Ascending aorta (tissue), 2 donors: ENCODE data around the gene C1orf87. TPM values are rescaled to one million over a fixed set of nuclear protein-coding genes. Genes with fewer than 3 reads are reported as not detected.

ENCODE experiments used
- DNase-seq, 2 donors: peaks; one replicate each; pipeline ENCODE4 v3.0.0-alpha.2; 2019; ENCODE audit warnings: low spot score in 2 of 2
- H3K27ac ChIP-seq, 2 donors: fragments of 200-600 bp; sonication (generic); one replicate each; pipeline ENCODE4 v1.5.1; 2016 to 2017; ENCODE audit warnings: mild to moderate bottlenecking in 1 of 2
- H3K27me3 ChIP-seq: fragments of 200-600 bp; sonication (generic); one replicate; pipeline ENCODE4 v1.5.1; 2017
- H3K36me3 ChIP-seq, 2 donors: fragments of 200-600 bp; sonication (generic); one replicate each; pipeline ENCODE4 v1.5.1; 2016
- H3K4me1 ChIP-seq, 2 donors: fragments of 200-600 bp; sonication (generic); one replicate each; pipeline ENCODE4 v1.5.1; 2016 to 2017; ENCODE audit warnings: mild to moderate bottlenecking in 1 of 2
- H3K4me3 ChIP-seq, 2 donors: fragments of 200-600 bp; sonication (generic); one replicate each; pipeline ENCODE4 v1.5.1; 2016 to 2017; ENCODE audit warnings: mild to moderate bottlenecking in 1 of 2
- H3K9me3 ChIP-seq, 2 donors: fragments of 200-600 bp; sonication (generic); one replicate each; pipeline ENCODE4 v1.5.1; 2016
- CTCF ChIP-seq, 3 experiments: fragments of 200-600 bp in 2 of 3; fragments of 450-650 bp in 1 of 3; sonication (generic) in 2 of 3; IDR thresholded peaks; one replicate each; pipeline ENCODE4 v1.5.1; 2016 to 2019; ENCODE audit warnings: antibody characterized with exemption in 3 of 3, mild to moderate bottlenecking in 1 of 3, moderate library complexity in 1 of 3
- intact Hi-C: fragments of 100-400 bp; cut with DNase I; formaldehyde crosslinking; loops from one replicate; pipeline ENCODE4 v1.15.1; 2023
- total RNA-seq: library from RNA; depleted of rRNA; stranded (reverse); fragments of >200 nt; gene quantifications from one replicate; pipeline ENCODE4 v1.1.0, GENCODE V29; 2016

Gene C1orf87
- total RNA-seq, 1 donor from 2014 or later = not detected

- H3K36me3 ChIP-seq = no peaks in the 10 kb centered on the region
- H3K4me1 ChIP-seq = peaks cover 0 to 3% of the 10 kb centered on the region in 2 donors
- DNase-seq = no peak
- no peaks in the 10 kb centered on the region for H3K27me3 ChIP-seq
- intact Hi-C loops = no loop called here
- TF ChIP-seq CTCF (IDR thresholded peaks at IDR 0.05) = no peak
- H3K4me3 ChIP-seq = no peak overlapping the region
- no peak overlapping the region for H3K27ac ChIP-seq
- H3K9me3 ChIP-seq = no peaks in the 10 kb centered on the region
These were observed 10.0 kb downstream of the C1orf87 start for GRCh38 chr1:60063561-60063960.

DNA sequence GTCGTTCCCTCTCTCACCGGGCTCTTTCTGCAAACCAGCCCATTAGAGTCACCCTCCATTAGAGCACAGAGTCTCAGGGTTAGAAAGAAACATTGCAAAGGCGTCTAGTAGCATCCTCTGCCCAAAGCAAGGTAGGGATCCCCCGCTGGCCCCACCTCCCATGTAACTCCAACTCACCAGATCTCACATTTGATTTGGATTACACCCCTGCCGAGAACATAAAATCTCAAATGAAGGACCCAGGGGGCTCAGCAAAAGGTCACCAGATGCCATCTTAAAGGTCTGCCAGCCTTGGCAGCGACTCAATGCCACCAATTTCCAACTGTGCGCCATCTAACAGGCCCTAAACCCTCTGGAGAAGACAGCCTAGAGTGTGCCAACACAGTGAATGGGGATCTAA lies 14.1 kb downstream of the C1orf87 start:
- H3K27ac ChIP-seq = no peak overlapping the region
- H3K4me1 ChIP-seq = no peaks in the 10 kb centered on the region
- no peak for TF ChIP-seq CTCF (IDR thresholded peaks at IDR 0.05)
- H3K36me3 ChIP-seq = no peaks in the 10 kb centered on the region
- no peaks in the 10 kb centered on the region for H3K27me3 ChIP-seq
- DNase-seq = no peak
- no peaks in the 10 kb centered on the region for H3K9me3 ChIP-seq
- intact Hi-C loops = no loop called here
- H3K4me3 ChIP-seq = no peak overlapping the region

GRCh38 chr1:60055336-60055735 lies 18.2 kb downstream of the C1orf87 start:
- no peak overlapping the region for H3K27ac ChIP-seq
- intact Hi-C loops = no loop called here
- H3K4me3 ChIP-seq = no peak overlapping the region
- H3K4me1 ChIP-seq = no peaks in the 10 kb centered on the region
- no peaks in the 10 kb centered on the region for H3K9me3 ChIP-seq
- H3K27me3 ChIP-seq = no peaks in the 10 kb centered on the region
- no peak for TF ChIP-seq CTCF (IDR thresholded peaks at IDR 0.05)
- no peaks in the 10 kb centered on the region for H3K36me3 ChIP-seq
- DNase-seq = no peak

- Histone ChIP-seq H3K4me3 (no peak overlapping the region), H3K27me3 (no peaks in the 10 kb centered on the region), H3K36me3 (no peaks in the 10 kb centered on the region), H3K27ac (no peak overlapping the region), H3K4me1 (no peaks in the 10 kb centered on the region), H3K9me3 (peaks cover 0 to 2% of the 10 kb centered on the region in 2 donors)
- no peak for TF ChIP-seq CTCF (IDR thresholded peaks at IDR 0.05)
- intact Hi-C loops = no loop called here
- DNase-seq = no peak
These were observed 19.2 kb downstream of the C1orf87 start for GRCh38 chr1:60054374-60054773.

GRCh38 chr1:60052601-60053000 lies 21.0 kb downstream of the C1orf87 start:
- Histone ChIP-seq H3K36me3 (no peaks in the 10 kb centered on the region), H3K27me3 (no peaks in the 10 kb centered on the region), H3K9me3 (peaks cover 0 to 9% of the 10 kb centered on the region in 2 donors), H3K4me1 (no peaks in the 10 kb centered on the region), H3K4me3 (no peak overlapping the region), H3K27ac (no peak overlapping the region)
- no peak for TF ChIP-seq CTCF (IDR thresholded peaks at IDR 0.05)
- no peak for DNase-seq
- intact Hi-C loops = no loop called here

- TF ChIP-seq CTCF (IDR thresholded peaks at IDR 0.05) = no peak
- H3K9me3 ChIP-seq = peaks cover 0 to 9% of the 10 kb centered on the region in 2 donors
- no peaks in the 10 kb centered on the region for H3K36me3 ChIP-seq
- no peak for DNase-seq
- no peaks in the 10 kb centered on the region for H3K27me3 ChIP-seq
- no peak overlapping the region for H3K4me3 ChIP-seq
- no peaks in the 10 kb centered on the region for H3K4me1 ChIP-seq
- intact Hi-C loops = no loop called here
- H3K27ac ChIP-seq = no peak overlapping the region
These were observed 22.4 kb downstream of the C1orf87 start for GRCh38 chr1:60051191-60051590.
